ENCODE results near the gene SLC41A3. TPM values are rescaled to one million over a fixed set of nuclear protein-coding genes. Genes with fewer than 3 reads are reported as not detected.

The SLC41A3 gene
- total and polyA plus RNA-seq, 2 of the 8 experiments (the other 6 are each of a cell fraction or from before 2014, with no cell fraction given) = 30.2 to 56.4 TPM

GRCh38 chr3:126098391-126098858 lies 14.5 kb upstream of the SLC41A3 start:
- no peak overlapping the region for H2AFZ ChIP-seq (ENCODE audit: low read length)
- no peak overlapping the region for H4K5ac ChIP-seq (ENCODE audit: insufficient read length, low read depth, low read length)
- CTCF ChIA-PET (ENCODE audit: partially characterized antibody) = interaction anchor here (1.0 to 1.6 kb wide), 2 partner anchors 15 to 35 kb away, joined by 3 to 10 read pairs; no protein-coding TSS in a partner anchor
- no peak overlapping the region for H2BK120ac ChIP-seq (replicated peaks; ENCODE audit: low read depth, low read length)
- H3K4me2 ChIP-seq (ENCODE audit: insufficient read depth in 1 of 2, low read depth in 2 of 2, low read length in 2 of 2) = no peak overlapping the region
- no peak overlapping the region for H3K18ac ChIP-seq (ENCODE audit: extremely low read depth, low read length)
- no peak overlapping the region for H3K56ac ChIP-seq (replicated peaks; ENCODE audit: insufficient read length, low read depth, low read length)
- 96% methylated on average over 2 of the region's 2 CpGs; no CpG with 5 or more reads in 1 of the 2 experiments for WGBS, 2 experiments (ENCODE audit: extremely low coverage in 1 of 2, insufficient coverage in 1 of 2, insufficient read length in 1 of 2, insufficient replicate concordance in 2 of 2, low coverage in 1 of 2, low lambda C conversion rate in 2 of 2, missing lambda C conversion rate in 1 of 2)
- no peak overlapping the region for H3K27ac ChIP-seq (ENCODE audit: low read depth, low read length)
- H3K4me3 ChIP-seq (ENCODE audit: extremely low read depth in 1 of 4, insufficient read depth in 2 of 4, low read depth in 3 of 4, low read length in 4 of 4) = no peak overlapping the region
- no peak overlapping the region for H3K23ac ChIP-seq (ENCODE audit: insufficient read length)
- no peaks in the 10 kb centered on the region; a peak in 1 of 7 replicates for H3K4me1 ChIP-seq (replicated peaks in 1 of 4; ENCODE audit: control insufficient read depth in 3 of 4, insufficient read depth in 4 of 4, low read length in 3 of 4)
- H2BK20ac ChIP-seq (ENCODE audit: low read length) = no peak overlapping the region
- H4K91ac ChIP-seq (replicated peaks; ENCODE audit: insufficient read length, low read length) = no peak overlapping the region
- no peak overlapping the region for H2BK12ac ChIP-seq (ENCODE audit: low read depth, low read length)
- no peak for FAIRE-seq
- no peak overlapping the region for H2BK5ac ChIP-seq (ENCODE audit: low read depth, low read length)
- H3K14ac ChIP-seq (ENCODE audit: insufficient read length) = no peak overlapping the region
- no peak overlapping the region for H3K4ac ChIP-seq (replicated peaks; ENCODE audit: insufficient read length, low read depth, low read length)
- H4K20me1 ChIP-seq (replicated peaks in 1 of 2; ENCODE audit: control insufficient read depth in 1 of 2, insufficient read depth in 2 of 2, low read length in 2 of 2) = no peaks in the 10 kb centered on the region
- no peaks in the 10 kb centered on the region for H3K27me3 ChIP-seq (replicated peaks in 1 of 4; ENCODE audit: control insufficient read depth in 3 of 4, extremely low read depth in 1 of 4, insufficient read depth in 3 of 4, low read length in 3 of 4)
- H3K36me3 ChIP-seq (ENCODE audit: control insufficient read depth in 2 of 4, insufficient read depth in 4 of 4, low read length in 3 of 4) = no peaks in the 10 kb centered on the region
- H2BK15ac ChIP-seq (ENCODE audit: low read length) = no peak overlapping the region
- no peak overlapping the region for H2AK5ac ChIP-seq (ENCODE audit: low read depth, low read length)
- H3K79me2 ChIP-seq (ENCODE audit: control insufficient read depth in 1 of 2, insufficient read depth in 2 of 2, low read length in 2 of 2) = no peaks in the 10 kb centered on the region
- no peak overlapping the region for H4K8ac ChIP-seq (ENCODE audit: extremely low read depth, insufficient read depth, low read length)
- H3K79me1 ChIP-seq (ENCODE audit: low read depth, low read length) = no peaks in the 10 kb centered on the region
- no peak for DNase-seq (ENCODE audit: low read depth in 1 of 2, low spot score in 2 of 2)
- peaks cover 20 to 23% of the 10 kb centered on the region in 2 experiments; a peak in 3 of 4 replicates for H3K9me3 ChIP-seq (ENCODE audit: insufficient read depth in 2 of 2, low read depth in 1 of 2, low read length in 1 of 2)
- H3K23me2 ChIP-seq (ENCODE audit: low read depth, low read length) = no peaks in the 10 kb centered on the region
- POLR2A ChIA-PET (ENCODE audit: partially characterized antibody) = no interaction called here
- H3K9ac ChIP-seq (replicated peaks in 1 of 4; ENCODE audit: extremely low read depth in 1 of 4, low read depth in 3 of 4, low read length in 3 of 4) = no peak overlapping the region
- no peak for TF ChIP-seq POLR2AphosphoS5 (IDR thresholded peaks at IDR 0.05; ENCODE audit: low read depth, low read length)
- no peak for TF ChIP-seq TCF12 (IDR thresholded peaks at IDR 0.05; ENCODE audit: low read depth, low read length)
- TF ChIP-seq CTBP2 (IDR thresholded peaks at IDR 0.05; ENCODE audit: borderline replicate concordance, insufficient read depth, insufficient read length, low read length) = no peak
- no peak for TF ChIP-seq YY1 (IDR thresholded peaks at IDR 0.05; ENCODE audit: low read depth, low read length)
- TF ChIP-seq SP2 (IDR thresholded peaks at IDR 0.05; ENCODE audit: low read length) = no peak
- TF ChIP-seq SUZ12 (IDR thresholded peaks at IDR 0.05; ENCODE audit: low read length) = no peak
- TF ChIP-seq NANOG (IDR thresholded peaks at IDR 0.05; ENCODE audit: insufficient read depth, low read depth, low read length, poor library complexity, severe bottlenecking) = no peak
- no peak for TF ChIP-seq EZH2 (IDR thresholded peaks at IDR 0.05; ENCODE audit: low read depth, low read length, severe bottlenecking)
- no peak for TF ChIP-seq SRF (IDR thresholded peaks at IDR 0.05; ENCODE audit: low read depth, low read length)
- TF ChIP-seq ATF3 (IDR thresholded peaks at IDR 0.05; ENCODE audit: insufficient read depth, low read depth, low read length) = no peak
